A549 (cell line): ENCODE measurements around the gene ARAP2. TPM values are rescaled to one million over a fixed set of nuclear protein-coding genes. Genes with fewer than 3 reads are reported as not detected.

Experiments
- ATAC-seq, 2 experiments: fragments of 200-7000 bp in 1 of 2; fragments of >200 bp in 1 of 2; cut with Nextera tagmentation in 1 of 2; cut with Tn5 transposase in 1 of 2; 3 replicates each; pipeline versions ENCODE4 v1.8.0 to v1.9.1; 2018 to 2020; ENCODE audit warnings: mild to moderate bottlenecking in 1 of 2, moderate library complexity in 1 of 2
- CTCF ChIA-PET: fragments of 300-600 bp; sonication (Branson Sonifier 250); formaldehyde crosslinking; extraction: SDS; loops from one replicate; lab custom pipeline; 2021; ENCODE audit warnings: antibody characterized with exemption, inconsistent platforms; lab: Yijun Ruan, JAX
- POLR2A ChIA-PET: fragments of 350-600 bp; formaldehyde crosslinking; extraction: SDS; loops from one replicate; lab custom pipeline; 2021; ENCODE audit warnings: antibody characterized with exemption, inconsistent platforms; lab: Yijun Ruan, JAX
- DNase-seq, 2 experiments: peaks; one replicate each; pipeline versions ENCODE4 v3.0.0 to v3.0.0-alpha.2; 2011 to 2016; ENCODE audit warnings: low read depth in 1 of 2, low spot score in 1 of 2
- FAIRE-seq: peaks from 2 replicates; lab custom pipeline; 2011; peaks lifted over from hg19 to GRCh38; lab: Jason Lieb, UNC
- H3K27ac ChIP-seq, 2 experiments: fragments of >200 bp; sonication (Bioruptor Twin); formaldehyde crosslinking; 3 replicates each; pipeline ENCODE4 v1.5.1; 2016 to 2017
- H3K4me1 ChIP-seq: fragments of >200 bp; sonication (Bioruptor Twin); formaldehyde crosslinking; 3 replicates; pipeline ENCODE4 v1.6.1; 2016
- H3K4me2 ChIP-seq: fragments of >200 bp; sonication (Bioruptor Twin); formaldehyde crosslinking; 3 replicates; pipeline ENCODE4 v1.6.1; 2016
- H3K4me3 ChIP-seq: fragments of >200 bp; sonication (Bioruptor Twin); formaldehyde crosslinking; 3 replicates; pipeline ENCODE4 v1.5.1; 2016
- H3K9me3 ChIP-seq: fragments of >200 bp; sonication (Bioruptor Twin); formaldehyde crosslinking; 3 replicates; pipeline ENCODE4 v1.6.1; 2016
- ATOH8 ChIP-seq: fragments of 250-450 bp; sonication (Bioruptor Pico); IDR thresholded peaks from 2 replicates; pipeline ENCODE4 v1.5.0; 2020; ENCODE audit warnings: low read depth, mild to moderate bottlenecking, moderate library complexity
- CEBPB ChIP-seq, 2 experiments: fragments of >200 bp in 1 of 2; sonication (Bioruptor Twin) in 1 of 2; formaldehyde crosslinking in 1 of 2; IDR thresholded peaks; 2 replicates each; pipeline ENCODE4 v1.6.1; 2012 to 2016
- CHD2 ChIP-seq: fragments of 150-350 bp; IDR thresholded peaks from 2 replicates; pipeline ENCODE4 v1.6.1; 2014; ENCODE audit warnings: low read length; ENCODE audit not compliant: partially characterized antibody
- CHD4 ChIP-seq: fragments of 200-600 bp; sonication (generic); IDR thresholded peaks from 2 replicates; pipeline ENCODE4 v1.6.1; 2016; ENCODE audit warnings: antibody characterized with exemption, mild to moderate bottlenecking, borderline replicate concordance
- EHMT2 ChIP-seq: fragments of 200-600 bp; sonication (generic); IDR thresholded peaks from 2 replicates; pipeline ENCODE4 v1.6.1; 2016; ENCODE audit warnings: antibody characterized with exemption, low read depth, mild to moderate bottlenecking, moderate library complexity
- FOSL2 ChIP-seq, 2 experiments: fragments of 450-650 bp in 1 of 2; fragments of >200 bp in 1 of 2; sonication (Bioruptor Twin) in 1 of 2; formaldehyde crosslinking; IDR thresholded peaks; 2 replicates each; pipeline versions ENCODE4 v1.5.0 to v1.6.1; 2016 to 2020; ENCODE audit warnings: mild to moderate bottlenecking in 1 of 2, moderate library complexity in 1 of 2
- FOXS1 ChIP-seq: fragments of 250-450 bp; sonication (Bioruptor Pico); IDR thresholded peaks from 2 replicates; pipeline ENCODE4 v1.5.0; 2020; ENCODE audit warnings: mild to moderate bottlenecking, moderate library complexity
- HEYL ChIP-seq: fragments of 250-450 bp; sonication (Bioruptor Pico); IDR thresholded peaks from 2 replicates; pipeline ENCODE4 v1.8.0; 2021; ENCODE audit warnings: mild to moderate bottlenecking, moderate library complexity
- HOXA7 ChIP-seq: fragments of 250-450 bp; sonication (Bioruptor Pico); IDR thresholded peaks from 2 replicates; pipeline ENCODE4 v1.5.0; 2020; ENCODE audit warnings: mild to moderate bottlenecking, moderate library complexity
- HOXB5 ChIP-seq: fragments of 250-450 bp; sonication (Bioruptor Pico); IDR thresholded peaks from 2 replicates; pipeline ENCODE4 v1.5.0; 2020; ENCODE audit warnings: mild to moderate bottlenecking, moderate library complexity
- KDM1A ChIP-seq: fragments of 200-600 bp; sonication (generic); IDR thresholded peaks from 2 replicates; pipeline ENCODE4 v1.6.1; 2016; ENCODE audit warnings: low read depth, mild to moderate bottlenecking
- MAFK ChIP-seq: fragments of 450-650 bp; IDR thresholded peaks from 2 replicates; pipeline ENCODE4 v1.6.1; 2014; ENCODE audit not compliant: partially characterized antibody
- MAZ ChIP-seq: fragments of 150-350 bp; IDR thresholded peaks from 2 replicates; pipeline ENCODE4 v1.6.1; 2014; ENCODE audit warnings: antibody characterized with exemption, low read depth, low read length, borderline replicate concordance
- MYC ChIP-seq: IDR thresholded peaks from 2 replicates; pipeline ENCODE4 v1.6.1; 2012; ENCODE audit warnings: mild to moderate bottlenecking, inconsistent platforms, low read length, improper control_type of control experiment, borderline replicate concordance
- PBX3 ChIP-seq: IDR thresholded peaks from 2 replicates; pipeline ENCODE4 v1.6.1; 2012
- PHF8 ChIP-seq: fragments of 200-600 bp; sonication (generic); IDR thresholded peaks from 2 replicates; pipeline ENCODE4 v1.6.1; 2016; ENCODE audit warnings: low read depth, mild to moderate bottlenecking, antibody characterized with exemption, moderate library complexity, borderline replicate concordance
- POLR2A ChIP-seq: IDR thresholded peaks from 2 replicates; pipeline ENCODE4 v1.6.1; 2012; ENCODE audit warnings: mild to moderate bottlenecking, low read length
- RARB ChIP-seq: fragments of 250-450 bp; sonication (Bioruptor Pico); IDR thresholded peaks from 2 replicates; pipeline ENCODE4 v1.8.0; 2021; ENCODE audit warnings: mild to moderate bottlenecking, moderate library complexity
- RCOR1 ChIP-seq: fragments of 150-350 bp; IDR thresholded peaks from 2 replicates; pipeline ENCODE4 v1.6.1; 2014; ENCODE audit warnings: antibody characterized with exemption, low read length, low read depth
- RNF2 ChIP-seq: fragments of 200-600 bp; sonication (generic); IDR thresholded peaks from 2 replicates; pipeline ENCODE4 v1.6.1; 2016; ENCODE audit warnings: low read depth, mild to moderate bottlenecking, antibody characterized with exemption, moderate library complexity, borderline replicate concordance
- SMC3 ChIP-seq: fragments of >200 bp; sonication (Bioruptor Twin); formaldehyde crosslinking; IDR thresholded peaks from 3 replicates; pipeline ENCODE4 v1.6.1; 2018; ENCODE audit warnings: inconsistent platforms
- SREBF2 ChIP-seq: fragments of 450-650 bp; IDR thresholded peaks from 2 replicates; pipeline ENCODE4 v1.6.1; 2014; ENCODE audit warnings: mild to moderate bottlenecking, moderate library complexity
- TP53 ChIP-seq: fragments of 250-450 bp; sonication (Bioruptor Pico); IDR thresholded peaks from 2 replicates; pipeline ENCODE4 v1.5.0; 2021; ENCODE audit warnings: mild to moderate bottlenecking, moderate library complexity
- ZFP36 ChIP-seq: fragments of 450-650 bp; IDR thresholded peaks from 2 replicates; pipeline ENCODE4 v1.6.1; 2014; ENCODE audit warnings: borderline replicate concordance; ENCODE audit not compliant: partially characterized antibody
- ZNF302 ChIP-seq: fragments of 250-450 bp; sonication (Bioruptor Pico); IDR thresholded peaks from 2 replicates; pipeline ENCODE4 v1.9.0; 2021; ENCODE audit warnings: inconsistent platforms, mild to moderate bottlenecking, moderate library complexity
- ZSCAN20 ChIP-seq: fragments of 250-450 bp; sonication (Bioruptor Pico); IDR thresholded peaks from 2 replicates; pipeline ENCODE4 v1.8.0; 2022; ENCODE audit warnings: mild to moderate bottlenecking, moderate library complexity
- WGBS: methylation state at CpG from one replicate; pipeline ENCODE4 v1.1.6; 2017; ENCODE audit errors: missing lambda C conversion rate; 5-methylcytosine and 5-hydroxymethylcytosine counted together
- polyA plus RNA-seq, 4 experiments: library from polyadenylated mRNA; depleted of rRNA in 3 of 4; stranded (reverse); fragments of >200 nt; fragmentation: RNase III in 1 of 4; extraction: RNeasy Plus Mini Kit Qiagen cat#74134 plus additional on column Dnase treatment in 1 of 4; gene quantifications; 2 replicates in 3 of 4; 3 replicates in 1 of 4; pipeline ENCODE4 v1.2.3, GENCODE V29; 2011 to 2017
- TF ChIP-seq, protein P1 (sequence below): fragments of 150-350 bp; IDR thresholded peaks from 2 replicates; pipeline ENCODE4 v1.6.1; 2014; ENCODE audit warnings: low read depth, mild to moderate bottlenecking, low read length
- TF ChIP-seq, protein P2 (sequence below): fragments of 450-650 bp; IDR thresholded peaks from 2 replicates; pipeline ENCODE4 v1.6.1; 2014; ENCODE audit warnings: antibody characterized with exemption
- TF ChIP-seq, protein P3 (sequence below): fragments of 200-600 bp; sonication (generic); IDR thresholded peaks from 2 replicates; pipeline ENCODE4 v1.6.1; 2016; ENCODE audit warnings: antibody characterized with exemption, mild to moderate bottlenecking, moderate library complexity
- TF ChIP-seq, protein P4 (sequence below): IDR thresholded peaks from 2 replicates; pipeline ENCODE4 v1.6.1; 2012

ARAP2 gene
- polyA plus RNA-seq, 2 of the 4 experiments (the other 2 are of a cell fraction) = 0.34 to 0.75 TPM

DNA sequence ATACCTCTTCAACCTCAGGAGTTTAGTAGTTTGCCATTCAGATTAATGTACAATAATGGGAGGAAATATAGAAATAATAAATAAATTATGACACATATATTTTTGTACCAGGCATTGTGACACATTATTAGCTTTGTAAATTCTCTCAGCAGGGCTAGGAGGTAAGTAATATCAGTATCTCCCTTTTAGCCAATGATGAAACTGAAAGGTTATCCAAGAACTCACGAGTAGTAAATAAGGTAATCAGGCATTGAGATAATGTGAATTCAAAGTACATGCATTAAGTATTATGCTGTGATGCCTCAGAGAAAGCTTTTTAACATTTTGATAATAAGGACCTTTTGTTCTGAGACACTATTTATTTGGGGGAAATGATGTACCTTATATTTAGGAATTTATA is 5.3 kb upstream of the ARAP2 start:
- ATAC-seq (no peak), FAIRE-seq (no peak), DNase-seq (no peak)
- H3K9me3 ChIP-seq = no peaks in the 10 kb centered on the region
- POLR2A ChIA-PET = no interaction called here
- CTCF ChIA-PET = no interaction called here
- WGBS = 5% methylated on average over 1 of the region's 1 CpG
- H3K4me3 ChIP-seq = no peak overlapping the region
- no peak overlapping the region for H3K4me2 ChIP-seq
- TF ChIP-seq RNF2 (no peak), FOXS1 (CRISPR knock-in tag) (no peak), POLR2A (no peak), TP53 (CRISPR knock-in tag) (no peak), ZSCAN20 (CRISPR knock-in tag) (no peak), ZNF302 (CRISPR knock-in tag) (no peak), MAFK (no peak), CHD4 (no peak), SMC3 (no peak), HOXB5 (CRISPR knock-in tag) (no peak), ZFP36 (no peak), RARB (CRISPR knock-in tag) (no peak), MYC (no peak), RCOR1 (no peak), KDM1A (no peak), SREBF2 (no peak), CEBPB (IDR thresholded peaks at IDR 0.05) (no peak), CHD2 (no peak), EHMT2 (no peak)
- TF ChIP-seq, protein P1, sequence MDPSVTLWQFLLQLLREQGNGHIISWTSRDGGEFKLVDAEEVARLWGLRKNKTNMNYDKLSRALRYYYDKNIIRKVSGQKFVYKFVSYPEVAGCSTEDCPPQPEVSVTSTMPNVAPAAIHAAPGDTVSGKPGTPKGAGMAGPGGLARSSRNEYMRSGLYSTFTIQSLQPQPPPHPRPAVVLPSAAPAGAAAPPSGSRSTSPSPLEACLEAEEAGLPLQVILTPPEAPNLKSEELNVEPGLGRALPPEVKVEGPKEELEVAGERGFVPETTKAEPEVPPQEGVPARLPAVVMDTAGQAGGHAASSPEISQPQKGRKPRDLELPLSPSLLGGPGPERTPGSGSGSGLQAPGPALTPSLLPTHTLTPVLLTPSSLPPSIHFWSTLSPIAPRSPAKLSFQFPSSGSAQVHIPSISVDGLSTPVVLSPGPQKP = no peak
- H3K4me1 ChIP-seq = no peaks in the 10 kb centered on the region
- H3K27ac ChIP-seq = no peak overlapping the region

GRCh38 chr4:36243355-36244256 is 708 bp downstream of the ARAP2 start:
- CTCF ChIA-PET = no interaction called here
- Histone ChIP-seq H3K9me3 (no peaks in the 10 kb centered on the region), H3K4me3 (peak overlapping the region; percentile 42), H3K27ac (peak overlapping the region; percentile 42 to 77; a peak in 4 of 6 replicates), H3K4me2 (peak overlapping the region; percentile 88), H3K4me1 (no peaks in the 10 kb centered on the region)
- FAIRE-seq (no peak), DNase-seq (peak; percentile 3 to 15), ATAC-seq (peak in 1 of 2 experiments; percentile 63; a peak in 5 of 6 replicates)
- POLR2A ChIA-PET = no interaction called here
- 9% methylated on average over 12 of the region's 38 CpGs for WGBS
- TF ChIP-seq HOXA7 (CRISPR knock-in tag) (no peak), HEYL (CRISPR knock-in tag) (no peak), FOSL2 (IDR thresholded peaks at IDR 0.05) (no peak), FOSL2 (CRISPR knock-in tag; IDR thresholded peaks at IDR 0.05) (no peak), MAZ (no peak), PBX3 (no peak), RARB (CRISPR knock-in tag) (no peak), ZFP36 (no peak), FOXS1 (CRISPR knock-in tag) (no peak), ATOH8 (CRISPR knock-in tag) (no peak), PHF8 (no peak)
- TF ChIP-seq, protein P2, sequence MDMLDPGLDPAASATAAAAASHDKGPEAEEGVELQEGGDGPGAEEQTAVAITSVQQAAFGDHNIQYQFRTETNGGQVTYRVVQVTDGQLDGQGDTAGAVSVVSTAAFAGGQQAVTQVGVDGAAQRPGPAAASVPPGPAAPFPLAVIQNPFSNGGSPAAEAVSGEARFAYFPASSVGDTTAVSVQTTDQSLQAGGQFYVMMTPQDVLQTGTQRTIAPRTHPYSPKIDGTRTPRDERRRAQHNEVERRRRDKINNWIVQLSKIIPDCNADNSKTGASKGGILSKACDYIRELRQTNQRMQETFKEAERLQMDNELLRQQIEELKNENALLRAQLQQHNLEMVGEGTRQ = no peak
- TF ChIP-seq, protein P3, sequence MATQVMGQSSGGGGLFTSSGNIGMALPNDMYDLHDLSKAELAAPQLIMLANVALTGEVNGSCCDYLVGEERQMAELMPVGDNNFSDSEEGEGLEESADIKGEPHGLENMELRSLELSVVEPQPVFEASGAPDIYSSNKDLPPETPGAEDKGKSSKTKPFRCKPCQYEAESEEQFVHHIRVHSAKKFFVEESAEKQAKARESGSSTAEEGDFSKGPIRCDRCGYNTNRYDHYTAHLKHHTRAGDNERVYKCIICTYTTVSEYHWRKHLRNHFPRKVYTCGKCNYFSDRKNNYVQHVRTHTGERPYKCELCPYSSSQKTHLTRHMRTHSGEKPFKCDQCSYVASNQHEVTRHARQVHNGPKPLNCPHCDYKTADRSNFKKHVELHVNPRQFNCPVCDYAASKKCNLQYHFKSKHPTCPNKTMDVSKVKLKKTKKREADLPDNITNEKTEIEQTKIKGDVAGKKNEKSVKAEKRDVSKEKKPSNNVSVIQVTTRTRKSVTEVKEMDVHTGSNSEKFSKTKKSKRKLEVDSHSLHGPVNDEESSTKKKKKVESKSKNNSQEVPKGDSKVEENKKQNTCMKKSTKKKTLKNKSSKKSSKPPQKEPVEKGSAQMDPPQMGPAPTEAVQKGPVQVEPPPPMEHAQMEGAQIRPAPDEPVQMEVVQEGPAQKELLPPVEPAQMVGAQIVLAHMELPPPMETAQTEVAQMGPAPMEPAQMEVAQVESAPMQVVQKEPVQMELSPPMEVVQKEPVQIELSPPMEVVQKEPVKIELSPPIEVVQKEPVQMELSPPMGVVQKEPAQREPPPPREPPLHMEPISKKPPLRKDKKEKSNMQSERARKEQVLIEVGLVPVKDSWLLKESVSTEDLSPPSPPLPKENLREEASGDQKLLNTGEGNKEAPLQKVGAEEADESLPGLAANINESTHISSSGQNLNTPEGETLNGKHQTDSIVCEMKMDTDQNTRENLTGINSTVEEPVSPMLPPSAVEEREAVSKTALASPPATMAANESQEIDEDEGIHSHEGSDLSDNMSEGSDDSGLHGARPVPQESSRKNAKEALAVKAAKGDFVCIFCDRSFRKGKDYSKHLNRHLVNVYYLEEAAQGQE = no peak
- TF ChIP-seq, protein P4, sequence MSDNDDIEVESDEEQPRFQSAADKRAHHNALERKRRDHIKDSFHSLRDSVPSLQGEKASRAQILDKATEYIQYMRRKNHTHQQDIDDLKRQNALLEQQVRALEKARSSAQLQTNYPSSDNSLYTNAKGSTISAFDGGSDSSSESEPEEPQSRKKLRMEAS = no peak
